ENCODE data around the gene NHLRC3. TPM values are rescaled to one million over a fixed set of nuclear protein-coding genes. Genes with fewer than 3 reads are reported as not detected.

Gene NHLRC3
- total RNA-seq, 1 donor from 2014 or later: 14.5 TPM

- no peaks in the 10 kb centered on the region for H3K4me1 ChIP-seq
- intact Hi-C loops (cut with DNase I): no loop called here
- no peak overlapping the region for H3K4me3 ChIP-seq
- H3K27me3 ChIP-seq: no peaks in the 10 kb centered on the region
- H3K9me3 ChIP-seq: no peaks in the 10 kb centered on the region
- TF ChIP-seq POLR2A (IDR thresholded peaks at IDR 0.05) (no peak), CTCF (IDR thresholded peaks at IDR 0.05) (no peak)
- H3K36me3 ChIP-seq: no peaks in the 10 kb centered on the region
- H3K27ac ChIP-seq: no peak overlapping the region
- DNase-seq (ENCODE audit: extremely low spot score in 2 of 2): no peak
Observed at GRCh38 chr13:39091586-39091985, 53.3 kb downstream of the NHLRC3 start.

GRCh38 chr13:39095500-39095899 is 57.2 kb downstream of the NHLRC3 start:
- H3K4me1 ChIP-seq: no peaks in the 10 kb centered on the region
- H3K9me3 ChIP-seq: no peaks in the 10 kb centered on the region
- H3K27ac ChIP-seq: no peak overlapping the region
- no peak overlapping the region for H3K4me3 ChIP-seq
- no peaks in the 10 kb centered on the region for H3K27me3 ChIP-seq
- no peaks in the 10 kb centered on the region for H3K36me3 ChIP-seq
- intact Hi-C loops (cut with DNase I): no loop called here
- no peak for DNase-seq (ENCODE audit: extremely low spot score in 2 of 2)
- TF ChIP-seq POLR2A (IDR thresholded peaks at IDR 0.05): no peak
- no peak for TF ChIP-seq POLR2AphosphoS5 (IDR thresholded peaks at IDR 0.05; ENCODE audit: insufficient read depth in 1 of 2, low read depth in 1 of 2)
- no peak for TF ChIP-seq CTCF (IDR thresholded peaks at IDR 0.05)

- H3K27ac ChIP-seq: no peak overlapping the region
- TF ChIP-seq POLR2A (IDR thresholded peaks at IDR 0.05): no peak
- no peak for TF ChIP-seq CTCF (IDR thresholded peaks at IDR 0.05)
- no peak for TF ChIP-seq POLR2AphosphoS5 (IDR thresholded peaks at IDR 0.05; ENCODE audit: insufficient read depth in 1 of 2, low read depth in 1 of 2)
Observed at GRCh38 chr13:39099231-39099630, 61.0 kb downstream of the NHLRC3 start.

More at GRCh38 chr13:39099231-39099630, 61.0 kb downstream of the NHLRC3 start:
- DNase-seq (ENCODE audit: extremely low spot score in 2 of 2): no peak
- Histone ChIP-seq H3K27me3 (no peaks in the 10 kb centered on the region), H3K9me3 (no peaks in the 10 kb centered on the region), H3K36me3 (no peaks in the 10 kb centered on the region), H3K4me1 (no peaks in the 10 kb centered on the region), H3K4me3 (no peak overlapping the region)
- intact Hi-C loops (cut with DNase I): no loop called here

Other genes with a start within 250 kb of the NHLRC3 start
- gene STOML3, start 47.6 kb upstream of the NHLRC3 start, total RNA-seq: not detected
- gene PROSER1, start 367 bp upstream of the NHLRC3 start, total RNA-seq: 41.3 TPM

All from vagina (tissue), 2 donors.